ENCODE results near the gene IER5L.

DNA sequence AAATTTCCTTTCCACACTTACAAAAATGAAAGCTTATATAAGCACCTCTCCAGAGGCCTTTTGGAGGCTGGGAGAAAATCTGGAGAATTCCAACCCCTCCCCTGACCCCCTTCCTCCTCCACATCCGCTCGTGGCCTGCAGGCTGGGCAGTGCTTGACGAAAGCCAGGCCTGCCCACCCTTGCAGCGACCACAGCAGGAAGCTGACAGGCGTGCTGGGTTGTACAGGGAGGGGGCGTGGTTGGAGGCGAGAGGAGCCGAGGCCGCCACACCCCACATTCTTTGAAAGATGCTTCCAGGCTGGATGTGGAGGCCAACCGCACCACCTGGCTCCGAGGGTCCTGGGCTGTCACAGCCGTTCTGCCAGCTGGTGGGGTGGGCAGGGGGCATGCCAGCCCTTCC, 47.8 kb upstream of the IER5L start:
- no peak for TF ChIP-seq POLR2AphosphoS5 (IDR thresholded peaks at IDR 0.05; ENCODE audit: borderline replicate concordance, low read depth, low read length)
- no peak for TF ChIP-seq EZH2 (IDR thresholded peaks at IDR 0.05)

All from SK-N-MC (cell line).